Tongue (tissue), 2 donors: Measurements from ENCODE around the gene PTPRT. TPM values are rescaled to one million over a fixed set of nuclear protein-coding genes. Genes with fewer than 3 reads are reported as not detected.

Source experiments
- DNase-seq: peaks from one replicate; pipeline ENCODE4 v3.0.0-alpha.2; 2015
- total RNA-seq: library from RNA; depleted of rRNA; stranded (reverse); fragments of >200 nt; gene quantifications from one replicate; pipeline ENCODE4 v1.2.3, GENCODE V29; 2014

Gene PTPRT
- total RNA-seq, 1 donor from 2014 or later, result 0.92 TPM

DNA sequence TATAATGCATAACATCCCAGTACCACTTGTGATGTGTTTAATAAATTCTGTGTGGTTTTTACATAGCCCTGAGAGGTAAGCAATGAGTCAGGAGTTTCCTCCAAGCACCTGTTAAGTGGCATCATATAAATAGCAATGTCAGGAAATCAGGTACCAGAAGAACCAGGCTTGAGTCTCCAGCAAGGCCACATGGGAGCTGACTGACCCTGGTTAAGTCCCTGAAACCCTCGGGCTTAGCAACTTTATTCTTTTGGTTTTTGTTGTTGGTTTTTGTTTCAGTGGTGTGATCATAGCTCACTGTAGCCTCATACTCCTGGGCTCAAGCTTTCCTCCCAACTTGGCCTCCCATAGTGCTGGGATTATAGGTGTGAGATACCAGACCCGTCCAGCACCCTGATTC is 70.0 kb downstream of the PTPRT start:
- DNase-seq, result no peak

DNA sequence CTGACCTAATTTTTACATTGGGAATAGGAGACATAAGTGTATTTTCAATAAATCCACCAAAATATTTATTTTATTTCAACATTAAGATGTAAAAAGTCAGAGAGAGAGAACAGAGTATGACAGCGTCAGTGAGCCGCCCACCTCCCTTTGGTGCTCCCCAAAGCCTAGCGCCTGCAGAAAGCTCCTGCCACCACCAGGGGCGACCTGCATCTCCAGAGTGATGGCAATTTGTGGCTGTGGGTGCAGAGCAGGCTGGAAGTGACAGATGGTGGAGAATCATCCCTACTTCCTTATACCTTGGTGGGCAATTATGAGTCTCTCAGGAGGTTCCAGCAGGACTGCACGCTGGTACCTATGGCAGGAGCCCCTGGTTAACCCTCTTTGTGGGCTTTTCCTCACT is 87.3 kb downstream of the PTPRT start:
- DNase-seq, result no peak

DNA sequence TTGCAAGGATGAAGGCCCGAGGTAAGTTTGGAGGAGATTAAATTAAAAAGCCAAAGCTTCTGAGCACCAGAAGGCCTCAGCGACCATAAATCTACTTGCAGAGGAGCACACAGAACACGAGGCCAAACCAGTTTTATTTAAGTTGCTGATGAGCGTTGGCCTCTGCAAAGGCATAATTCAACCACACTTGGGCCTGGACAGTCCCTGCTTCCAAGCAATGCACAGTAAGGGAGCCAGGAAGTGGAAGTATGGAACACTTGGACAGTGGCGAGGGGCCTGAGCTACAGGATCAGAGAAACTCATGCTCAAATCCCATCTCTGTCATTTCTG is 92.8 kb downstream of the PTPRT start:
- no peak for DNase-seq

DNA sequence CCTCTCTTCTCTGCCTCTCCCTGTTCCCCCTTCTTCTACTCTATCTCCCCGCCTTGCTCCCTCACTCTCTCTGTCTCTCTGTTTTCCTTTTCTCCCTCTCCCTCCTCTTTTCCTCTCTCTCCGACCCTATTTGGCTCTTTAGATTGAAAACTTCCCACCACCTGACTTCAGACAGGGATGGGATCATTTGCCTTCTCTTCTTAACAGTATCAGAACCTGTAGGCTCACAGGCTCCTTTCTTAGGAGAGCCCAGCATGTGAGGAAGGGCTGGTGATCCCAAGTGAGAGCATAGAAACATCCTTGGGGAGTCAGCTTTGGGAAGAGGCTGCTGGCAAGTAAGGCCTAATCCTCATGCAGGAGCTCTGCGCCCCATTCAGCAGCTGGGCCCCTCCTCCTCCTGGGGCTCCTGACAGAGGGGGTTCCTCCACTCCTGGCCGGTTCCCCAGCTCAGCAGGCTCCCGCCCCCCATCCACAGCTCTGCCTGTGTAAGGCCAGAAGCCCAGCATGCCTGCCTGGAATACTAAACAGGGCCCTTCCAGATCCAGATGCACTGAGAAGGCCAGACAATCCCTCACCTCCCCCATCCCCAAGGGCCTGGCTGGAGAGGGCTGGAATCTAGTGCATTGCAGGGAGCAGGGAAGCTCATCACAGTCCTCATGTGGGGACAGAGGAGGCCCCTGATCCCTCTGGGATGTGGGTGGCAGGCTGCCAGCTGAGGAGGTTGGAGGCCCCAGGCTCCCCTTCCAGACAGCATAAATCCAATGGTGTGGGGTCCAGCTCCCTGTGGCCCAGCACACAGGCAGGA is 93.4 kb downstream of the PTPRT start:
- peak; percentile 72 for DNase-seq

DNA sequence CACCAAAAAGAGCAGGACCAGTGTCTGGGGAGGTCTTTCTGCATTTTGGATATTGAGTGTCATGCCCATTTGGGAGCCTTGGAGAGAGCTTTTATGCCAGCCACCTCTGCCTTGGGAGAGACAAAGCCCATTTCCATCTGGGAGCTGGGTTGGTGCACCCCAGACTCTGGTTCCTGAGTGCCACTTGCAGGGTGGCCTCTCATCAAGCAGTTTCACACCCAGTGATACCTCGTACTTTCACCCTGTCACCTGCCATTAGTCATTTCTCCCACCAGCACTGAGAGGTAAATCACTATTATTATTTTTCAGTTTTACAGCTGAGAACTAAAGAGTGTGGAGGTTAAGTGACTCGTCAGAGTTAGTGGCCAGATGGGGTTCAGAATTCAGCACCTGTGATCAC is 94.7 kb downstream of the PTPRT start:
- DNase-seq, result no peak

DNA sequence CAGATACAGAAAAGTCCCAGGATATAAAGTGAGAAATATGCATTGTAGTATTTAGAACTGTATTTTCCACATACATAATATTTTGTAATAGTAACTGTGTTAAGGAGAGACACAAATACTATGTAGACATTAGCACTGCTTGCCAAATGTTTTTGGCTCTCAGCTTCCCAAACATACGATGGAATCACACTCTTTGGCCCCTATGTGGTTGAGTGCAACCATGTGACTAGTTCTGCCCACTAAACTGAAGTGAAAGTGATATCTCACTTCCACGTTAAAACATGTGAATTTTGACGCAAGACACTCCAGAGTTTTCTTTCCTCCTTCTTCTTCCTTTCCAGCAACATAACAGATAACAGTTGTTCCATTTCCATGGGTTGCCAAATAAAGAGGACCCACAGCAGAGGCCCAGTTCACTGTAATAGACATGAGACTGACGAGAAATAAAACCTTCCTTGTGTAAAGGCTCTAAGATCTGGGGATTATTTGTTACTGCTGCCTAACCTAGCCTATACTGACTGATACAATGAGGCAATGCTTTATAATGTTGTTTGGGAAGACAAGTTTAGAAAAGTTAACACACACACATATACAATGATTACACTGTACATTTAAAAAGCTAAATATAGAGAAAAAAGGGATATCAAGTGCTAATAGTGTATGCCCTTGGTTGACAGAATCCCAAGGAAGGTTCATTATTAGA is 97.2 kb downstream of the PTPRT start:
- no peak for DNase-seq

DNA sequence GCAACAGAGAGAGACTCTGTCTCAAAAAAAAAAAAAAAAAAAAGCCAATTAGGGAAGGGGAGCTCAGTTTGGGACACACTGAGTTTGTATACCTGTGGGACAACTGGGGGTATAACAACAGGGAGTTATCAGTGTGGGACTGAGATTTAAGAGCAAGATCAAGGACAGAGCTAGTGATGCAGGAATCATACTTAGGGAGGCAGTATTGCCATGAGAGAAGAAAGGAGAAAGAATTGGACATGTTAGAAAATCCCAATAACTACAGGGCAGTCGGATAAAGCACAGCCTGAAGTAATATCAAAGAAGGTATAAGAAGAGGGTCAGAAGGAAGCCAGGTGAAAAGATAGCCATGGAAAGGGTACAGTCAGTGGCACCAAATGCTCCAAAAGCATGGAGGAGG is 121.2 kb downstream of the PTPRT start:
- no peak for DNase-seq

DNA sequence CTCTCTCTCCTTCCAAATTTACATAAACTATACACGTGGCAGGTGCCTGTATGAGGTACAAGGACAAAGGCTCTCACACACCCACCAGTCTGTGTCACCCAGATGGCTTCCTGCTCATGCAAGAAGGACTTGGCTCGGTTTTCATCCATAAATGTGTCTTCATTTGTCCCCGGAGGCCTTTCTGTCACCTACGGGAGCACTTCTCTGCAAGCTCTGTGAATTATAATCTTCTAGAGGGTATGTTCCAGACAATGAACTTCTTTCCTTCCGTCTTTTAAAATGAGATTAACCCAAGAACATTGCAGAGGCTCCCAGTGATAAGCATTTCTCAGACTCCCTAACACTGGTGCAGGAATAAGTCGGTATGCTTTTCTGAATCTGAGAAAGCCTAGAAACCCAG is 123.6 kb downstream of the PTPRT start:
- DNase-seq, result no peak

DNA sequence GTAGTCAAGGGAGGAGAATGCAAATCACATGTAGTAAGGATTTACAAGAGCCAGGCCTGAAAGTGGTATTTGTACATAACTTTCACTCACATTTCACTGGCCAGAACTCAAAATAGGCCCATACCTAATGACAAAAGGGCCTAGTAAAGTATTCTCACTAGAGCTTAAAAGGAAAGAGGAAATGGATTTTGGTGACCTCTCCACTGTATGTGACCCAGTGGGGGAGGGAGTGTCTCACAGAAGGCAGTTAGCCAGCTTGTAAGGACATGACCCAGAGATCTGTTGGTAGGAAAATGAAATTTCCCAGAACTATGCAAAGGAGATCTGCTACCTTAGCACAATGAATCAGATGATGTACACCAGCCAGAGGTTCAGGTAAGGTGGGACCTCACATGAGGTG is 124.4 kb downstream of the PTPRT start:
- no peak for DNase-seq

DNA sequence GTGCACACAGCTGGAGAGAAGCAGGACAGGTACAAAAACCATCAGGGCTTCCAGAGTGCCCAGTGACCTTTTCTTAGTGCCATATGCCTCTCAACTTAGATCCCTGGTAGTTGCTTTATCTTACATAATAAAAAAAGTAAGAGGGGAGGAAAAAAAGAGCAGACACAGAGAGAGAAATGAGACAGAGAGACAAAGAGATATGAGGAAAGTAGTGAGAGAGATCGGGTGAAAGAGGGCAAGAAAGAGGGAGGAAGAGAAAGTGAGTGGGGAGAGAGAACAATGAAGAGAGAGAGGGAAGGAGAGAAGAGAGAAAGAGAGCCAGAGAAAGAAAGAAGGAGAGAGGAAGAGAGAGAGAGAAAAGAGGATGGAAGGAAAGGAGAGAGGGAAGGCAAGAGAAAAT is 131.6 kb downstream of the PTPRT start:
- no peak for DNase-seq

DNA sequence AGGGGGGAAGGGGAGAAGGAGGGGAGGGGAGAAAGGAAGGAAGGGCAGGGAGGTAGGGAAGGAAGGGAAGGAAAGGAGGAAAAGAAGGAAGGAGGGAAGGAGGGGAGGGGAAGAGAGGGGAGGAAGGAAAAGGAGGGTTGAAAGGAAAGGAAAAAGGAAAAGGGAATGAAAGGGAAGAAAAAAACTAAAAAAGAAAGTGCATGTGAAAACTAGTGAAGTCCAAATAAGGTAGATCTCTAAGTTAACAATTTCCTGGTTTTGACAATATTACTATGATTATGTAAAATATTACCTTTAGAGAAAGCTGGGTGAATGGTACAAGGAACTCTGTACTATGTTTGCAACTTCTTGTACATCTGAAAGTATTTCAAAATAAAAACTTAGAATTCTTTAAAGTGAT is 132.4 kb downstream of the PTPRT start:
- DNase-seq, result no peak

DNA sequence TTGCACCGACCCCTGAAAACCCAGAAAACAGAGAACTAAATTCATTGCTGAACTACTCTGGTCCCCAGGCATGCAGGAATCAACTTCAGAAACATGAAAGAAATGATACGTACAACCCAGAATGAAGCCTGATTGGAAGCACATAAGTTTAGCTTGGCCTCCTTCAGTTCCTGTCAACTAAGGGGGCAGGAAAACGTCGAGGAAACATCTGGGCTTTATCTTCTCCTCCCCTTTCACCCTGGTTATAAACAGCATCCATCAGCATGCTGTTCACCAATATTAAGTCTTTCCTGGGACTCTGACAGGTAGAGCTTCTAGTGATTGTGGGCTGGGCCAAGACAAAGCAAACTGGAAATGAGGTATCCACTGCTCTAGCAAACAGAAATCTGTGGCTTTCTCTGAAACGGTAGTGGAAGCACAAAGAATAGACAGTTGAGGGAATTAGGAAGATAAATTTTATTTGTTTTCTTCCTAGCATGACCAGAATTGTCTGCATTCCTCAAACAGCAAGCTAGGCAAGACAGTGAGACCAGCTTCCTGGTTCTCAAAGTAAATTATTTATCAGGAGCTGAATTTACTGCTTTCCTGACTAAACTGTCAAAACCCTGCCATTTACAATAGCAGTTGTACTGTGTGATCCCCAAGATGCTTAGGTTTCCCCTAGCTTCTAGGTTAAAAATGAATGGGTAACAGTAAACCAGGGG is 134.4 kb downstream of the PTPRT start:
- no peak for DNase-seq

DNA sequence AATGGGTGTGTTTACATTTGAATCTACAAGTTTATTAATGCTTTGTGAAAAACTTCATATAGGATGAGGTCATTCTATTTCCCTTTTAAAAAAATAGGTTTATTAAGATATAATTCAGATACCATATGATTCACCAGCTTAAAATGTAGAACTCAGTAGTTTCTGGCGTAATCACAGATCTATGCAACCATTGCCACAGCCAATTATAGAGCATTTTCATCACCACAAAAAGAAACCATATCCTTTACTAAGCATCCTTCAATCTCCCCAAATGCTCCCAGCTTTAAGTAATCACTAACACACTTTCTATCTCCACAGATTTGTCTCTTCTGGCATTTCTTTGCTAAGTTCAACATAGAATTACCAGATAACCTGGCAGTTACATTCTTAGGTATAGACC is 137.2 kb downstream of the PTPRT start:
- DNase-seq, result no peak

DNA sequence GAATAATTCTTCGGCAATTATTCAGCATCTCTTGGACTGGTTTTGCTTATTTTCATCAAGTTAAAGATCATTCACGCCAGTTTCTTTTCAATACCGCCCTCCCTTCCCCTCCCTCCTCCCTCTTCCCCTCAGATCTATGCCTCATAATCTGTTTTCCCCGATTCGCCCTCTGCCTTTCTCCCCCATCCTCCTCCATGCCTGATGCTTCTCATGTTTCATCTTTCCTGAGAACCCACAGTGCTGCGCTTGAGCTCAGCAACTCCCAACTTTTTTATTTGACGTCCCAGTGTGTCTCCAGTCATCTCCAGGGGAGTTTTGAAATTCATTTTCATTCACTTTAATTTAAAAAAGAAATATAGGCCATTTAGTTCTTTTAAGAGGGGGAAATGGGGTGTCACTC is 142.7 kb downstream of the PTPRT start:
- no peak for DNase-seq

DNA sequence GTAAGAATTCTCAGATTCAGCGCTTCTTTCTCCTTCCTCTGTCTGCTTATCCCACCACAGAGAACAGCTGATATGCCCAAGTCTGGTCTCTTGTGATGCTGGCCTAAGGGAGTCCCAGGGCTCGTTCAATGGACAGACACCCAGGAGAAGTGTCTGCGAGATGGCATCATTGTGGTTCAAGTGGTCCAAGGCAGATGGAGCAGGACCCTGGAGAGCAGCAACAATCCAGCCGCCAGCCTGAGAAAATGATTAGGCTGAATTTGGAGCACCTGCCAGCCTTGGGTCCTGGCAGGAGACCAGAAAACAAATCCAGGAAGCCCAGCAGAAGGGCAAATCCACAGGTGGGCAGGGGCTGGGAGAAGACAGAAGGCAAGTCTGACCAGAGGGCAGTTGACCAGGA is 145.8 kb downstream of the PTPRT start:
- DNase-seq, result peak; percentile 19

DNA sequence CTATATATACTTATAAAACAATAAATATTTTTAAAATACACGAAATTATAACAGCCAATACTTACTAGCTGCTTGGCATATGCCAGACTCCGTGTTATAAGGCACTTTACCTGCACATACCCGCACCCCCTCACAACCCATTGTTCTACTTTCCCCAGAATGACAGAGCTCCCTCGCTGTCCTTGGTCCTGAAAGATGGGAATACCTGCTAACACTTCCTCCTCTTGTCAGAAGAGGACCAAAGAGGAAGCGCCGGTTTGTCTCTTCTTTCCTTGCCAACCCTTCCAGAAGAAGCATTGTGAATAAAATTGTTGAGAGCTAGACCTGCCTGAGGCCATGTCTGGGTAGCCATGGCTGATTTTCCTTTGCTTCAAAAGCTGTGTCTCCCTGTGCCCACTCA is 149.3 kb downstream of the PTPRT start:
- DNase-seq, result peak; percentile 63

DNA sequence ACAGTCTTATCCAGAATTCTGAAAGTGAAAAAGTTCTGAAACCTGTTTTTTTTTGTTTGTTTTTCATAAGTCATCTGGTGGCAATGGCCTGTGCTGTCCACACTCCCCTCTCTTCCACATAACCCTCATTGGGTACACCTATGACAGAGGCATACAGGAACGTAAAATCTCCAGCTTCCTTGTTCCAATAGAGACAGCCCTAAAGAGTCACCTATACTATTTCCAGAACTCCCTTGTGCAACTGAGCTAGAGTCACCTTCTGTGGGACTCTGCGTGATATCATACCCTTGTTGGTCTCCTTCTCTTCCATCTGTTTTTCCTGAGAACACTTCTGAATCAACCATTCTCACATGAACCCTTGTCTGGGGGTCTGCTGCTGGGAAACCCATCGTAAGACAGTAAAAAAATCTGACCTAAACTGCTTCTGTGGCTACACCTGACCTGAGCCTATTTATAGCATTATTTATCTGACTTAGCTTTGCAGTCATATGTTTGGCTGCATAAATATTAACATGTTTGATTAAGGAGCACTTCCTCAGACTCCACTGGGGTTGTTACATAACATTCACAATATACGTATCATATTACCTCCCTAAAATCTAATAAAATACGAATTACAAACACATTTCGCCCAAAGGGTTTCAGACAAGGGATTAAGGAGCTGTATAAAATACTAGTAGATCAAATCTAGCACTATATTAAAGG is 151.9 kb downstream of the PTPRT start:
- DNase-seq, result no peak

DNA sequence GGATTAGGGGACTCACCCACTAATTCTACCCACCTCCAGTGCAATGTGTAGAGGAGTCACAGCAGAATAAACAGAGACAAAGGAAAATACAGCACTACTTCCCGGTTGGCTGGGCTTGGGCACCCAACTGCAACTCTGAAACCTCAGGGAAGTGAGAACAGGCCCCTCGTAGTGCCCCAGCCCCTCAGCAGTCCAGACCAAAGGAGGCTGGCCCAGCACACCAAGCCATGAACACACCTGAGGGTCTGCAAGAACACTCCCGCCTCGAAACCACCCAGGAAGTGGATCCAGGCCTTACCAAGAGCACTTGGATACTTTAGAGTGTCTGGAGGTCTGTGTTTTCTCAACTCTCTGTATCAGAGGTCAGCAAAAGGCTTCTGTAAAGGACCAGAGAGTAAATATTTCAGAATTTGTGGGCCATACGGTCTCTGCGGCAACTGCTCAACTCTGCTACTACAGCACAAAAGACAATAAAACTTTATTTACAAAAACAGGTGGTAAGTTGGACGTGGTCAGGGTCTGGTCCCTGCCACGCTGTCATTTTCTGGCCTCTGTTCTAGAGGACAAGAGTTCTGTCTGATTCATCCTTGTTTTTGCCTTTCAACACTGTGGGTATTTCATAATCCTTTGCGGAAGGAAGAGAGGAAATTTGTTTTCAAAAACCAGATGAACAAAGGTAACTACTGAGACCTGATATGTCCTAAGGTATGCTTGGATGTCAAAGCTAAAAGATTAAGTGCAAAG is 154.6 kb downstream of the PTPRT start:
- no peak for DNase-seq

DNA sequence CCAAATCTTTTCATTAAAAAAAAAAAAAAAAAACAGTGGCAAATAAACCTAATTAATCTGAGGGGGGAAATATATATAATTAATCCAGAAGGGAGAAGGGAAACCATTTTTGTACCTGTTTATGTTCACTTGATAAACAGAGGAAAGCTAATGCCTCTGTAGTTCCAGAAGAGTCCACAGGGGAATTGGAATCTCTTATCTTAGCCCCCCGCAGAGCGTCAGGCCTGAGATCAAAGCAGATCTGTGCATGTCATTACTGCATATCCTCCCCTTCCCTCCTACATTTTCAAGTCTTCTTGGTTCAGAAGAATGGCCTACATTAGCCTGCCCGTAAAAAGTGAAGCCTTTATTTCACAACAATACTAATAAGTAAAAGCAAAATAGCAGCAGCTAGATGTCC is 157.2 kb downstream of the PTPRT start:
- DNase-seq, result no peak

DNA sequence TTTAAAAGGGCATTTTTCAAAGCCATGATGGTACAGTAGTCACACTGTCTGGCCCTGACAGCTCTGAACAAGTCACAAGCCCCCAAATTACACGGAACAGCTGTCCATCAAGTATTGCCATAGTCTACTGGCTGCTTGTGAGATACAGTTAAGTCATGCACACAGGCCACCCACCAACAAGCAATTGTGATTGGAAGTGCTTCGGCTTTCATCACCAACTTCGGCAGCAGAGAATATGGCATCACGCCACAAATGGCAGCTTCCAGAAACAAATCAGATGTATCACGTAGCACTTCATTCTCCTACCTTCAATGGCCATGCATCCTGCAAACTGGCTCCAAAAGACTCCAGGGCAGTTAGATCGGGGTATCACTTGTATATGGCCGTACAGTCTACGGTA is 160.5 kb downstream of the PTPRT start:
- DNase-seq, result no peak

DNA sequence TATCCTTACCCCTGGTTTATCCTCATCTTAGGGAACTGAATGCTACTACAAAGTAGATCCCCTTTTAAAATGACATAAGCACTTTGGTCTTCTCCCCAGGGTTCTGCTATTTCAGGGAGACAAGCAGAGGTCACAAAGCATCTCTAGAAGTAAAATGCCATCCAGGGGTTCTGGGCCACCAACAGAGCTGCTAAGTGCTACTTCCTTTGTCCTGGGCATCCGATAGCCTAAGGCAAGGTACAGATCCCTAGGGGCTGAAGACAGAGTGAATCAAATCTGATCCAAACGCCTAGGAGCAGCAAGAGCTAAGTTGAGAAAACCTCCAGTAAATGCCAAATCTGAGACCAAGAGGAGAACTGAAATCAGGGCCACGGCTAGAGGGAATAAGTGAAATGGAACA is 161.2 kb downstream of the PTPRT start:
- DNase-seq, result no peak

DNA sequence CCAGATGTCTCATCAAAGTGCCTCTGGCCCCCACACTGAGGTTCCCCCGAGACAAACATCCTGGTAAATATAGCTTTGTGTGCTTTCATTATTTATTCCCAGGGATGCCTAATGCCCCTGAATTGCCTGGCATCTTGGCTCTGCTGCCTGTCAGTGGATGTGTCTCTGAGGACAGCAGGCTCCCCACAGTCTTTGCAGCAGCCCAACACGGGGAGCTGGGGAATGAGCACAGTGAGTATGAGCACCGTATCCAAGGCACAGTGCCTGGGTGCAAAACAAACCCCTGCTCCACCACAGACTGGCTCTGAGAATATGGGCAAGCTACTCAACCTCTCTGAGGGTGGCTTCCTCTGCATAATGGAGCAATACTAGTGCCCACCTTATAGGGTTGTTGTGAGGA is 165.9 kb downstream of the PTPRT start:
- DNase-seq, result no peak
